NCI-H82 treated with DMSO at 0.1 percent for 48 hours (cell line): ENCODE data around the gene PARD3B.

ENCODE experiments used
- DNase-seq: peaks from one replicate; lab custom pipeline; 2025; ENCODE audit not compliant: unreplicated experiment; lab: John Stamatoyannopoulos, UW

The PARD3B gene

DNA sequence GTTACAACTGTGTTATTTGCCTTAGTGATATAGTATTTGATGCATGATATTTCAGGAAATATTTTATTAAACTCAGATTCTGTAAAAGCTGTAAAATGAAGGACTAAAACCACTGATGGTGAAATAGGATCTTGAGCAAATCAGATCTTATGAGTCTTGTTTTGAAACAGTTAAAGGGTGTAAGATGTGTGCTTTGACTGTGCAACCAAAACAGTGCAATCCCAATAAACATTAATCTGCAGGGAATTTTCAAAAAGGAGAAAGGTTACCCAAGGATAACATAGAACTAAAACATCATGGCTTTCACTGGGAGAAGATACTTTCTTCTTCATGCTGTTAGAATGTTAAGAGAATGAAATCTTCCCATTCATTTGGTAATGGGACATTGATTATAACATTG lies 378.7 kb downstream of the PARD3B start:
- no peak for DNase-seq

DNA sequence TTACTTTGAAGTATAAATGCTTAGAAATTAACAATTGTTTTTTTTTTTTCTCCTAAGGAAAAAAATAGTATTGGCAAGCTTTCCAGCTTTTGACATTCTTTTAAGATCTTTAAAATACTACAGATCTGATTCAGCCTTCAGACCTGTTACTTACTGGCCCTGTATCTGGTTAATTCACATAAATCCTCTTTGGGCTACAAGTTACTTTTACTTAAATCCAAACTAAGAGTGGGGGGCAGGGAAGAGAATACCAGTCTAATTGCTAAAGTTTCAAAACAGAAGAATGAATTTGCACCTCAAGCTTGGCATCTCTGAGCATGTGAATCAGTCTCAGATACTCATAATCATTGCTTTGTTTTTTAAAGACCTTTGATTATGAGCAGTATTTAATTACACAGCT lies 386.3 kb downstream of the PARD3B start:
- no peak for DNase-seq

DNA sequence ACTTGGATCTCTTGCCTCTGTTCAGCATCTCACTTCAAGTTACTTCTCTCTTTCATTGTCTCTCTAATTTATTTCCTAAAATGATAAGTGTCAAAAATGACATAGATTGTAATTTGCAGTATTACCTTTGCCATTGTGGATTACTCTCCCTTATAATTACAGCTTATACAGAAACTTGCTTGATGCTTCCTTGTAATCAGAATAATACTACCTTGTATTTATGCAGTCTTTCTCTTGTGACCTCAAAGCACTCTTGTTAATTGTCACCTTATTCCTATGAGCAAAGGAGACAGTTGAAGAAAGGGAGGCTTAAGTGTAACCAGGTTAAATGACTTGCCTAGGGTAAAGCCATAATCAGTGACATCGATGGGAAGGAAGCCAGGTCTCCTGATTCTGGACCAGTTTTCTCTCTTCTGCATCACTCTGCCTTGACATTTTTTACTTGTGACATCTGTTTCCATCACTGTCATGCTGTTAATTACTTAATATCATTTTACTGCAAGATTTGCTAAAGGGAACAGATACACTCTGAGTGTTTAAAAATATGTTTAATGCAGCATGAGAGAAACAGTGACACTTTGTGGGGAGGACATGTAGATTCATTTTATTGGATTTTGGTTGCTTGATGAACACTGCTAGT lies 388.6 kb downstream of the PARD3B start:
- DNase-seq, result no peak

DNA sequence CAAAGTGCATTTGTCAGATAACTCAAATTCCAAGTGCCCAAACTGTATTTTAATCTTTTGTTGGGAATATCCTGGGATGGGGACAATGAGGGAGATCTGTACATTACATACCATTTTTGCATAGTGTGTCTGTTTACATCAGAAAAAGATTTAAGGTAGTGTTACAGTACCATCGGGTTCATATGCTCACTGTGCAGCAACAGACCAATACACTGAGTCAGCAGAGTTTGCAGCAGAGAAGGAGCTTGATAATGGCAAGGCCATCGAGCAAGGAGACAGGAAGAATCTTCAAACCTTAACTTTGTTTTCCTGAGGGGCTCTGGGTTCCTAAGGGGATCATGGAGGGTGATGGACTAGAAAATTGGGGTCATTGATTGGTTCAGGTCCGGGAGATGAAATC lies 399.7 kb downstream of the PARD3B start:
- no peak for DNase-seq

DNA sequence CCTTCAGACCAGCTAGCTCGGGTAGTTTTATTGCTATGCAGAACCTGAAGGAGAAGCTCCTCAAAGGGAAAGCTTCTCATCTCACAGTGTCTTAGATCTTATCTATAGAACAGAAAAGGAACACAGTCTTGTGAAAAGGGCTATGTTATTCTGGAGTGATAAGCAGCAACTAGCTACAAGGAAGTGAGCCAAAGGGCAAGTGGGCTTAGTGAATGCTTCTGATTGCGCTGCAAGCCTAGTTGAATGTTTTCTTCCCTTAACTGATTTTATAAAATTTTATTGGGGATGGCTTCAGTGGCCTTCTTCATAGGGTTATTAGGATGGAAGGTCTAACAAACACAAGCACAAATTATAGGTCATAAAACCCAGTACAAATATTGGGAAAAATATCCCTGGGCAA lies 400.1 kb downstream of the PARD3B start:
- no peak for DNase-seq

DNA sequence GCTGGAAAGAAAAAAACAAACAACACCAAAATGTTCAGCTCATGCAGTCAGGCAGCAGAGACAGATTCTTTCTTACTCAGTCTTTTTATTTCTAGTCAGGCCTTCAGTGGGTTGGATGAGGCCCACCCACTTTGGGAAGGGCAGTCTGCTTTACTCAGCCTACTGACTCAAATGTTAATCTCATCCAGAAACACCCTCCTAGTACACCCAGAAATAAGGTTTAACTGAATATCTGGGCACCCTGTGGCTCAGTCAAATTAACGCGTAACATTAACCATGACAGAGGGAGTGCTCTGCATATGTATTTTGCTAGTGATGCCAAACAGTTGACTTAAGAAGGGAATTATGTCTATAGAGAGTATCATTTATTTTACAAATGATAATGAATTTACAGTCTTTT lies 401.6 kb downstream of the PARD3B start:
- DNase-seq, result no peak

DNA sequence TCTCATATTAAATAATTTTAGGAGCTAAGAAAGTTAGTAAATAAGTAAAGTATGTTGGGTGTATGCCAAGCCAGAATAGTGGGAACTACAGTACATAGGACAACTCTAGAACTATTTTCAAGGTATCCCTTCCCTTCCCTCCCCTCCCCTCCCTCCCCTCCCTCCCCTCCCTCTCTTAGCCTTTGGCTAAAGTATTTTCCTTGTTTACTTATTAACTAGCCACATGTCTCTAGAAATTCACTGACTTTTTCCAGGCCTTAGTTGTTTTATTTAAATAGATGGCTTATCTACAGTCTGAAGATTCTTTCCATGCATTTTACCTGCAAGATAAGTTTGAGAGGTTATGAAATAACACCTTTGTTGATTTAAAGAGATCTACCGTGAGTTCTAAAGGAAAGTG lies 402.1 kb downstream of the PARD3B start:
- DNase-seq, result no peak

DNA sequence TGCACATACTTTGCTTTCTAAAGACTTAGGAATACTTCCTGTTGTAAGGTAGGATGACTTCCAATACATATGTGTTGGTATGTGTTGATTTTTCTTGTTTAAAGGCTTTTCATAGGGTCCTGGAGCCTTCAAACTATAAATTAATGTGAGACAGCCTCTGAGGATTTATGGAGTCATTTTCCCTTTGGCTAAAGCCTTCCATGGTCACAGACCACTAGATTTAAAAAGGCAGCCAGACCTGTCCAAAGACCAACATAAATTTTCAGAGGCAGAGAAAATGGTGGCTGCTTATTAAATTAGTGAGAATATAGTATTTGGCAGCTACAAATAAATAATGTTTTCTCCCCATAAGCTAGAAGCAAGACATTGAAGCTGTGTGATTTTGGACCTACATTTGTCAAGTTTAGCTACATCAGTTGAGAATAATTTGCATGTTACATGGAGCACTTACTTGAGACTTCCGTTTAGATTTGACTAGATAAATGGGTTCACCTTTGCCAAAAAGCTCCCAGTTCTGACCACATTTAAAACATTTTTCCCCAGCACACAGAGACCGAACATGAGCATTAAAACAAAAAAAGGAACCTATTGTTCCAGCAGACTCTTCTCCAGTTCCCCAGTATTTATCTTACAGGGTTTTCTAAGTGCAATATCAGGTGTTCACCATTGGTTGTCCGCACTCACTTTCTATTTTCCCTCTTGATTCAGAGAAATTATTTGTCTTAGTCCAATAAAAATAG lies 402.9 kb downstream of the PARD3B start:
- no peak for DNase-seq

DNA sequence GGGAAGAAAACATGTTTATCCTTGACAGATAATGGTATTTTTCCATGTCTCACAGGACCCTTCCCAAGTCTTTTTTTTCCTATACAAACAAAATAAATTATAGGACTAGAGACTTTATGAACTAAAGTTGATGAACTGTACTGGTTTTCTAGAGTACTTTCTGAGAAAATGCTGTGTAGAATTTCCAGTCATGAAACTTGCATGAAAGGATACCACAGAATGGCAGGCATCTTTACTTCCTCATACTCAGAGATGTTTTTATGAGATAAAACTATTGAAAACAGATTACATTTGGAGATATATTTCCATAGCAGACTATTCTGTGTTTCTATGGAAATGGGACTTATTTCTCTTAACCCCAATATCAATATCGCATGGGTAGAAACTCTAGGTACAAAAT lies 403.5 kb downstream of the PARD3B start:
- DNase-seq, result no peak

DNA sequence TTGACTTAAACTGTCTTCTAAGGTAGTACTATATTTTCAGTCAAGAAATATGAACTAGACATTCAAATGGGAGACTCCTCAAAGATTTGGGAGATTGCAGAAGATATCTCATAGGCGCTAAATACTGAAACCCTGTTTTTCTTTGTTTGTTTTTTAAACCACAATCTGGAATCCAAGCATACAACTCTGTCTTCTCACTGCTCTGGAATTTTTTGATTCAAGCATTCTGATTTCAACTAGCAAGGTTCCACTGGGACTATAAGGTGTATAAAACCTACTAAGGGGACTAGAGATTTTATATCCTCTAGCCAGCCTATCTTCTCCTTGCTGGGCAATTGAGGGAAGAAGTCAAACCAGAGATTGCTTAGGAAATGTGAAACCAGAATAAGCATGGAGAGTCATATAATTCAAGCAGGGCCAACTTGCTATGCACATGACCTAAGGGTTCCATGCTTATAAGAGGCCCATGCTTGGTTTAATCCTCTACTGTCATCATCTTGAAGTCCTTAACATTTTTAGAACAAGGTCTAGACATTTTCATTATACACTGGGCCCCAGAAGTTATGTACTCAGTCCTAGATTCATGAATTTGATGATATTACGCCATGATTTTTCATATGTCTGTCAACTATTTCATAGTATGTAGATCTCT lies 405.5 kb downstream of the PARD3B start:
- DNase-seq, result no peak

DNA sequence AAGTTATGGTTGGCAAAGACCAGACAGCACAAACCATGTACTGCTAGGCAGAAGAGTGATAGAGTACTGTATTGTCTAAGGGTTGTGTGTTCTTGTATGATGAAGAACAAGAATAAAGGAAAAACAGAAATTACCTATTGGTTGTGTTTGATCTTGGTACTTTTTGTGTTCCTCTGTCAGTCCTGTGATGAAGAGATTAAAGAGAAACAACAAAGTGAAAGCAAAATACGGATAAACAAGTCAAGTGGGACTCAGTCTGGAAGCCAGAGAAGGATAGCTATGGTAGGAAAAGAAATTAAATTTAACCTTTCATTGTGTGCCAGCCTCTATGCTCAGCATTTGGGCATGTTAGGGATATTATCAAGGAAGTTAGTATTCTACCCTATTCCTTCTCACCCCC lies 413.1 kb downstream of the PARD3B start:
- DNase-seq, result no peak

DNA sequence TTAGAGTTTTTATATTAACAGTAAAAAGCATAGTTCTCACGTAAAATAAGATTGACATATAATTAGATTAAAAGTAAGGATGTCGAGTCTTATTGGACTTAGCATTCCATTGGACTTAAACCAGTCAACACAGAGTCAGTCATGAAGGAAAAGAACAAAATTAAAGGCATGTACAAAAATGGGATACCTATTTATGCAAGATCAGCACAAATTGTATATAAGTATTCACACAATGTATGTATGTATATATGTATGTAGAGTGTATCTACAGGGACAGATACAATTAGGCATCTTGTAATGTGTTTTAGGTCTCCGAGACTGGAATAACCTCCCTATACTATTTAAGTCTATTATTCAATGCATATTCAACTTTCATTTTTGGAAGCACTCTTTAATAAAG lies 419.1 kb downstream of the PARD3B start:
- DNase-seq, result no peak

DNA sequence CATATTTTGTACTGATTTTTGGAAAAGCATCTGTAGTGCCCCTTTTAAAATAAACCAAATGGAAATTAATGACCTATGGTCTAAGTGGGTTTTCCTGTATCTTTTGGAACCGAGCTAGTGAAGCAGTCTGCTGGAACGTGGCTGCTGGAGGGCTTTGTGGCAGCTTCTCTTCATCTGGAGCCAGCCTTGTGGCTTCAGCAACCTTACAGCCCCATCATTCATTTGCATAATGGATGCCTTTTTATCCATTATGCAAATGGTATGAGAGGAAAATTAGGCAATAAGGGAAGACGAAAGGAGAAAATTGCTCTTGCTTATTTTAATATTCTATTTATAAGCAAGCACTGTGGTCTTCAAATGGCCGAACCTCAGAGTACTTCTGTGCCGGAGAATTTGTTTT lies 421.0 kb downstream of the PARD3B start:
- no peak for DNase-seq

DNA sequence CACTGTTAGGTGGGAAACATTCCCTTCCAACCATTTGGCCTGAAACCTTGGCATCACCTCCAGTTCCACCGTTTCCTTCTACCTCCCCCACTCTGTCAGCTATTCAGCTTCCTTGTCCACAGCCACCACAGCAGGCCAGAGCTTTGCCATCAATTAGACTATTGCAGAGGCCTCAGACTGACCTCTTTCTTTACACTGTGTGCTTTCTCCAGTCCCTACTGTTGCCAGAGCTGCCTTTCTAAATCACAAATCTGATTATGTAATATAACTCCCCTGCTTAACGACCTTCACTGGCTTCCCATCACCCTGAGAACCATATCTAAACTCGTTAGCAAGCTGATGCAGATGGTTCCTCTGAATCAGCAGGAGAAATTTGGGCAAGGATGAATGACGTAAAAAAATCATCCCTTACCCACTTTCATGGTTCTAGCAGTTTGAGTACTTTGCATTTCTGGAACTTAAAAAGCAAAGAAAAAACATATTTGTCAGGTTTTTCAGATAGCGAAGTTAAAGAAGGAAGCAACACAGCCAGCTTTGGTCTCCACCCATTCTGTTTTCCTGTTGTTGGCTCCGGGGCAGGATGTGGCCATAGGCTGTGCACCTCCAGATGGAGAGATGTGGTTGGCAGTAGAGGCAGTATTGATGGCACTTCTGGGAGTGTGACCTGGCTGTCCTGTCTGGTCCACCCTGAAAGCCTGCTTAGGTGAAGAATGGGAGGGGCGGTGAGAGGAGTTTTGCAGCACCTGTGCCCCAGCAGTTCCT lies 422.1 kb downstream of the PARD3B start:
- peak; percentile 96 for DNase-seq

DNA sequence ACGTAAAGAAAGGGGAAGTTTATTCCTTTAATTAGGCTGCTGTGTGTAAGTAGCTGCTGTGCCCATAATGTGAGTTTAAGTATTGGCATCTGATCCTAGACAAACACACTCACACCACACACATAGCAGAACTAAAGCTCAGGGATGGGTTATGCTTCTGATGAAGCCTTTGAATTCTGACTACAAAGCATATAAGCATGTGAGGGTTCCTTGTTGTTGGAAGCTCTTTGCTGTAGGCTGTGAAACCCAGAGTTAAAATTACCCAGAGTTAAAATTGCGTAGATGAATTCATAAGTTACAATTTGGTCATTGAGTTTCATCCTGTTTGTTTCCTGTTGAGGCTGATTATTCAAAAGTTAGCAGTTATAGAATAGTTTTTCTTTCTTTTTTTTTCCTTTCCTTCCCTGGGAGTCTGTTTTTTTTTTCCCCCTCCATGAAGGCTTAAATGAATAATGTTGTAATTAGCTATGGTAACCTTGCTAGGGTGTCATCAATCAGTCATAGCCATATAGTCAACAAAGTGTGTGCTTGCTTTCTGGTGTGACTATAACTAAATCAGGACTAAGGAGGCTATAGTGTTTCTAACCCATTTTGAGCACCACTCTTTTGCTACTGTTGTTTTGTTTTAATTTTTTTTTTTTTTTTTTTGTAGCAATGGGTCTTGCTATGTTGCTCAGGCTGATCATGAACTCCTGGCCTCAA lies 426.1 kb downstream of the PARD3B start:
- no peak for DNase-seq

DNA sequence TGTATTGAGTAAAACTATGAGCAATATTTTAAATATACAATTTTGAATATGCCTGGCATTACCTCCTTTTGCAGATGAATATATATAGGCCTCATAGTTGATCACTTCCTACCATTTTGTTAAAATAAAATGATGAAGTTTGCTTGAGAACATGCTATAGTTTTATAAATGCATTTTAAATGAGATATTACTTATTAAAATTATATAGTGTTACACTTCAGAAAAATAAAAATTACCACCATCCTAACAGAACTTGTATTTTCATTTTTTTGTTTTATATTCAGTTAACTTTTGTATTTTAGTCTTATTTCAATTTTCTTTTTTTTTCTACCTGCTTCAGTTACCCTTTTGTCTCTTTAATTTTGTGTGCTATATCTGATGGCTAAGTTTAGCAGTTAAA lies 426.9 kb downstream of the PARD3B start:
- no peak for DNase-seq

DNA sequence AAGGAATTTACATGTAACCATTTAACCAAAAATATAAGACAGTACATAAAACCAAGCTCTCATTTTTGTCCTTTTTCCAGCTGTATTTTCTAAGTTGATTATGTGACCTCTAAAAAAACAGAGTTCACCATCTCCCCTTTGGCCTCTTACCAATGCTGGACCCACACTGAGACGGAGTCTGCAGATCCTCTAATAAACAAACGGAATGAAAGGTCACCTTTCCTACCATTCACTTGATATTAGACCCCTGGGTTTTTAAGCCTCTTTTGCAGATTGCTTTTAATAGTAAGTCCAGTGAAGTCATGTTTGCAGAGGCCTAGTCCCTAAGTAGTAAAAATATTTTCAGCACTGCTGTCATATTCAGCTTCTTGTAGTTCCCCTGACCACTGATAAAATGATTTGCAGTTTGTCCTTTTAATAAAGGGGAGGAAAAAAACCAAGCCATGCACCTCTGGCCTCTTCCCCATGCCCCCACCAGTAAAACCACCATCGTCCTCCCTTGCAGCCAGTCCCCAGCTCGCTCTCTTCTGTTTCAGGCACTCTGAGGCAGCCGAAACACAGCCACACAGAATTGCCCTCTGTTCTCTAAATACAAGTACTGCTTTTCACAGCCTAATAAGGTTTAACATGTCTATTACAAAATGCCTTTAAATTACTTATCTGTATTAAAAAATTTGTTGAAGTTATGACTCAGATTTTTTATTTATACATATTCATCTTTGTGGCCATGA lies 427.5 kb downstream of the PARD3B start:
- DNase-seq, result peak; percentile 20

DNA sequence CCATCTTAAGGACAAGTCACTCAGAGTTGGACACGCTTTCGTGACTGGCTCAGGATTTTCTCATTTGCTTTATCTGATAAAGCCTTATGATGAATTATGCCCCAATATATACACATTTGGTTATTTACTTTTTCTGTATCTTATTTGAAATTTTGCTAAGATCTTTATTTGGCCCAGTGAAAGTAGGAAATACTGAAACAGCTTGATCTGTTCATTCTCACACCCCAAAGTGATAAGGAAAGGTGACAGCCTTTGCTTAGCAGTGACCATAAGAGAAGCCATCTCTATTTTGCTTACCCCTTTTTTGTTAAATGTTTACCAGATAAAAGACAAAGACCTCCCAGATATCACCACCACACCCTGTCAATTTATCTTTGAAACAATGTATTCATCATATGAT lies 428.3 kb downstream of the PARD3B start:
- no peak for DNase-seq

DNA sequence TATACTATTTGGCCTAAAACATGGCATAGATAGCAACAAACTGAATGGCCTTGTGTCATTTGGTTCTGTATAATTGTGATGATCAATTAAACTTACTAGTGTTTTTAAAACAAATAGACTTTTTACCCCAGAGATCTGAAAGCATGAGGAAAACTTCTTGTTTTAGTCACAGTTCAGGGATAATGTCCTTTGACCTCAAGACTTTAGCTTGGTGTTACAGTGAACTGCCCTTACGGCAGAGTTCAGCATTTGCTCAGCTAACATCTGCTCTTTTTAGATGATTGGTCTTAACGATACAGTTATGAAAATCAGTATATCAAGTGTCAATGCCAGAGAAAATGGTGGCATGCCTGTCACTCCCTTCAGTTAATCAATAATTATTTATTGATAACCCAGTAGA lies 429.2 kb downstream of the PARD3B start:
- no peak for DNase-seq

DNA sequence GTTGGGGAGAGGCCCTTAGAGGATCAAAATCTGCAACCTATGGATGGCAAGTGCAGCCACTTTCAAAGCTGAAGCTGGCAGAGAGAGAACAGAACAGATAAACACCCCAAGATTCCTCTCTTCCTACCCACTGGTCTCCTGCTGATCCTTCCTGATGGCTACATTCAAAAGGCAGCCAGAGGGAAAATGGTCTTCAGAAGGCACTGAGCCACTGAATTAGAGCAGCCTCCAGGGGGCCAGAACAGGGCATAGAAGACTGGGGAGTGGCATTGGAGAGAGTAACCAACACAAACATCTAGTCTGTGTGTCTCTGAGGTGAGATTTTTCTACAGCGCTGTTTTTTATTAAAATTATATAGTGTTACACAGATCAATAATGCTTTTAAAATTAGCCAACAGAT lies 432.6 kb downstream of the PARD3B start:
- no peak for DNase-seq
